Measurements from ENCODE around the gene ADARB2.

- TF ChIP-seq, protein P1, sequence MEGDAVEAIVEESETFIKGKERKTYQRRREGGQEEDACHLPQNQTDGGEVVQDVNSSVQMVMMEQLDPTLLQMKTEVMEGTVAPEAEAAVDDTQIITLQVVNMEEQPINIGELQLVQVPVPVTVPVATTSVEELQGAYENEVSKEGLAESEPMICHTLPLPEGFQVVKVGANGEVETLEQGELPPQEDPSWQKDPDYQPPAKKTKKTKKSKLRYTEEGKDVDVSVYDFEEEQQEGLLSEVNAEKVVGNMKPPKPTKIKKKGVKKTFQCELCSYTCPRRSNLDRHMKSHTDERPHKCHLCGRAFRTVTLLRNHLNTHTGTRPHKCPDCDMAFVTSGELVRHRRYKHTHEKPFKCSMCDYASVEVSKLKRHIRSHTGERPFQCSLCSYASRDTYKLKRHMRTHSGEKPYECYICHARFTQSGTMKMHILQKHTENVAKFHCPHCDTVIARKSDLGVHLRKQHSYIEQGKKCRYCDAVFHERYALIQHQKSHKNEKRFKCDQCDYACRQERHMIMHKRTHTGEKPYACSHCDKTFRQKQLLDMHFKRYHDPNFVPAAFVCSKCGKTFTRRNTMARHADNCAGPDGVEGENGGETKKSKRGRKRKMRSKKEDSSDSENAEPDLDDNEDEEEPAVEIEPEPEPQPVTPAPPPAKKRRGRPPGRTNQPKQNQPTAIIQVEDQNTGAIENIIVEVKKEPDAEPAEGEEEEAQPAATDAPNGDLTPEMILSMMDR (conservative IDR thresholded peaks at IDR 0.05; ENCODE audit: low read depth in 2 of 2): no peak
- no peak for TF ChIP-seq EZH2 (IDR thresholded peaks at IDR 0.05; ENCODE audit: low read depth, unreplicated experiment)
- no peak for TF ChIP-seq CREB1 (CRISPR knock-in tag; IDR thresholded peaks at IDR 0.05; ENCODE audit: low read depth)
- TF ChIP-seq ETS1 (IDR thresholded peaks at IDR 0.05): no peak
Measured at GRCh38 chr10:1157615-1157933, 579.8 kb downstream of the ADARB2 start.
